SK-N-MC (cell line): Measurements from ENCODE around the gene ZDHHC1.

Experiments
- DNase-seq: peaks from one replicate; pipeline ENCODE4 v3.0.0-alpha.2; 2011; ENCODE audit warnings: low read depth, low spot score
- H3K27ac ChIP-seq: fragments of 200-600 bp; sonication (generic); 2 replicates; pipeline ENCODE4 v1.5.1; 2016; ENCODE audit warnings: mixed run types
- H3K36me3 ChIP-seq: fragments of 200-600 bp; sonication (generic); 2 replicates; pipeline ENCODE4 v1.6.1; 2017; ENCODE audit warnings: antibody characterized with exemption, low read length, mixed read lengths; ENCODE audit not compliant: insufficient read depth
- H3K4me3 ChIP-seq: fragments of 200-600 bp; sonication (generic); 2 replicates; pipeline ENCODE4 v1.5.1; 2016
- H3K9ac ChIP-seq: fragments of 200-600 bp; sonication (generic); 2 replicates; pipeline ENCODE4 v1.8.0; 2017; ENCODE audit warnings: mixed run types, mixed read lengths; ENCODE audit not compliant: insufficient read length
- H3K9me3 ChIP-seq: fragments of 200-600 bp; sonication (generic); 2 replicates; pipeline ENCODE4 v1.6.1; 2017; ENCODE audit warnings: low read depth, mild to moderate bottlenecking, antibody characterized with exemption, low read length, moderate library complexity, mixed read lengths
- EZH2 ChIP-seq: fragments of 200-600 bp; sonication (generic); IDR thresholded peaks from one replicate; pipeline ENCODE4 v1.6.1; 2017; ENCODE audit warnings: antibody characterized with exemption
- FOXP2 ChIP-seq: optimal IDR thresholded peaks from 2 replicates; pipeline ENCODE3; 2011; ENCODE audit warnings: mild to moderate bottlenecking, moderate library complexity; ENCODE audit not compliant: insufficient read depth; ENCODE audit errors: extremely low read length, control extremely low read depth
- POLR2AphosphoS5 ChIP-seq: IDR thresholded peaks from 2 replicates; pipeline ENCODE4 v1.6.1; 2012; ENCODE audit warnings: mild to moderate bottlenecking, low read depth, low read length, borderline replicate concordance

The ZDHHC1 gene

GRCh38 chr16:67436640-67437193, 20.4 kb upstream of the ZDHHC1 start:
- Histone ChIP-seq H3K36me3 (no peaks in the 10 kb centered on the region), H3K9ac (no peak overlapping the region), H3K27ac (no peak overlapping the region), H3K9me3 (no peaks in the 10 kb centered on the region), H3K4me3 (no peak overlapping the region)
- no peak for TF ChIP-seq FOXP2
- no peak for TF ChIP-seq POLR2AphosphoS5
- TF ChIP-seq EZH2 = no peak
- no peak for DNase-seq

- Histone ChIP-seq H3K9ac (no peak overlapping the region), H3K27ac (no peak overlapping the region), H3K9me3 (no peaks in the 10 kb centered on the region), H3K4me3 (no peak overlapping the region), H3K36me3 (no peaks in the 10 kb centered on the region)
- no peak for TF ChIP-seq POLR2AphosphoS5
- no peak for TF ChIP-seq FOXP2
- no peak for TF ChIP-seq EZH2
- DNase-seq = no peak
These were observed 19.5 kb upstream of the ZDHHC1 start for GRCh38 chr16:67435758-67436164.

- Histone ChIP-seq H3K9ac (no peak overlapping the region), H3K4me3 (no peak overlapping the region), H3K9me3 (no peaks in the 10 kb centered on the region), H3K27ac (no peak overlapping the region), H3K36me3 (no peaks in the 10 kb centered on the region)
- no peak for DNase-seq
- TF ChIP-seq FOXP2 = no peak
- no peak for TF ChIP-seq EZH2
- TF ChIP-seq POLR2AphosphoS5 = no peak
These were observed 16.9 kb upstream of the ZDHHC1 start for GRCh38 chr16:67433131-67433719.

- Histone ChIP-seq H3K36me3 (no peaks in the 10 kb centered on the region), H3K9ac (no peak overlapping the region), H3K27ac (no peak overlapping the region), H3K4me3 (no peak overlapping the region), H3K9me3 (no peaks in the 10 kb centered on the region)
- TF ChIP-seq EZH2 (no peak), FOXP2 (no peak), POLR2AphosphoS5 (no peak)
- DNase-seq = no peak
These were observed 16.2 kb upstream of the ZDHHC1 start for GRCh38 chr16:67432506-67432890.

- Histone ChIP-seq H3K9ac (no peak overlapping the region), H3K36me3 (no peaks in the 10 kb centered on the region), H3K27ac (no peak overlapping the region), H3K4me3 (no peak overlapping the region), H3K9me3 (no peaks in the 10 kb centered on the region)
- no peak for DNase-seq
- TF ChIP-seq FOXP2 = no peak
- no peak for TF ChIP-seq POLR2AphosphoS5
- TF ChIP-seq EZH2 = no peak
These were observed 15.7 kb upstream of the ZDHHC1 start for GRCh38 chr16:67431775-67432505.

- H3K9ac ChIP-seq = peak within 1 kb of the TSS; percentile 65
- H3K27ac ChIP-seq = no peak within 1 kb of the TSS
These were observed 14.9 kb upstream of the ZDHHC1 start, which contains the start of gene HSD11B2 for GRCh38 chr16:67430977-67431774. TSS of gene HSD11B2 (plus strand) at chr16:67431121. CDS start at chr16:67431249, 128 bp downstream.

GRCh38 chr16:67430504-67430976, 14.3 kb upstream of the ZDHHC1 start:
- H3K9me3 ChIP-seq = no peaks in the 10 kb centered on the region
- TF ChIP-seq FOXP2 = no peak
- no peak for TF ChIP-seq POLR2AphosphoS5
- TF ChIP-seq EZH2 = no peak
- no peaks in the 10 kb centered on the region for H3K36me3 ChIP-seq
- H3K9ac ChIP-seq = peak overlapping the region; percentile 65
- DNase-seq = no peak
- H3K4me3 ChIP-seq = peak overlapping the region; percentile 82
- no peak overlapping the region for H3K27ac ChIP-seq

More at GRCh38 chr16:67430977-67431774, 14.9 kb upstream of the ZDHHC1 start, which contains the start of gene HSD11B2:
- H3K9me3 ChIP-seq = no peaks in the 10 kb centered on the region
- TF ChIP-seq EZH2 = no peak
- TF ChIP-seq FOXP2 = no peak
- no peak for TF ChIP-seq POLR2AphosphoS5
- H3K4me3 ChIP-seq = peak within 1 kb of the TSS; percentile 82
- H3K36me3 ChIP-seq = no peaks in the 10 kb centered on the region
- no peak for DNase-seq
